HepG2 (cell line): ENCODE data around the gene PHRF1. TPM values are rescaled to one million over a fixed set of nuclear protein-coding genes. Genes with fewer than 3 reads are reported as not detected.

Experiments used
- ATAC-seq: fragments of 200-7000 bp; cut with Tn5 transposase; 3 replicates; pipeline ENCODE4 v1.9.1; 2020; ENCODE audit warnings: mild to moderate bottlenecking, moderate library complexity
- BruUV-seq: library from RNA; stranded (reverse); fragments of 400-500 nt; replicated peaks from 2 replicates; lab custom pipeline; 2021; lab: Mats Ljungman, UMichigan
- CTCF ChIA-PET: fragments of 300-600 bp; formaldehyde crosslinking; extraction: SDS; loops from one replicate; lab custom pipeline; 2021; ENCODE audit warnings: low total read pairs, inconsistent platforms, low intra/inter-chr PET ratio; lab: Yijun Ruan, JAX
- POLR2A ChIA-PET: fragments of 350-600 bp; sonication (Branson Sonifier 250); formaldehyde crosslinking; loops from one replicate; lab custom pipeline; 2020; ENCODE audit warnings: antibody characterized with exemption, inconsistent platforms; lab: Yijun Ruan, JAX
- DNase-seq: peaks from one replicate; pipeline ENCODE4 v3.0.0-alpha.2; 2015; ENCODE audit warnings: low spot score
- FAIRE-seq: peaks from 3 replicates; lab custom pipeline; 2011; peaks lifted over from hg19 to GRCh38; lab: Jason Lieb, UNC
- H2AFZ ChIP-seq: one replicate; pipeline ENCODE4 v1.6.1; 2011; ENCODE audit warnings: low read length, inconsistent platforms
- H3K27ac ChIP-seq: fragments of 300-600 bp; 3 replicates; pipeline ENCODE4 v1.8.0; 2011; ENCODE audit warnings: mixed run types, mild to moderate bottlenecking, mixed read lengths, low read length, inconsistent platforms; ENCODE audit not compliant: insufficient read depth; ENCODE audit errors: extremely low read length
- H3K27me3 ChIP-seq, 2 experiments: fragments of 200-600 bp in 1 of 2; 2 replicates in 1 of 2; 3 replicates in 1 of 2; pipeline versions ENCODE4 v1.6.0 to v1.8.0; 2011; ENCODE audit warnings: low read length in 2 of 2, mild to moderate bottlenecking in 2 of 2, moderate library complexity in 2 of 2, inconsistent platforms in 1 of 2; ENCODE audit not compliant: insufficient read depth in 2 of 2, control insufficient read depth in 1 of 2
- H3K36me3 ChIP-seq, 2 experiments: fragments of 200-600 bp in 1 of 2; replicated peaks in 1 of 2; 2 replicates in 1 of 2; 3 replicates in 1 of 2; pipeline versions ENCODE4 v1.5.1 to v1.8.0; 2011; ENCODE audit warnings: low read length in 2 of 2, inconsistent platforms in 1 of 2; ENCODE audit not compliant: insufficient read depth in 2 of 2, control insufficient read depth in 1 of 2
- H3K4me1 ChIP-seq: 2 replicates; pipeline ENCODE4 v1.5.1; 2012; ENCODE audit warnings: low read length, inconsistent platforms; ENCODE audit not compliant: insufficient read depth
- H3K4me2 ChIP-seq: 2 replicates; pipeline ENCODE4 v1.6.0; 2011; ENCODE audit warnings: low read depth, low read length, inconsistent platforms
- H3K4me3 ChIP-seq, 3 experiments: fragments of 200-600 bp in 1 of 3; sonication (generic), shearing (Covaris generic) in 1 of 3; replicated peaks in 1 of 3; 2 replicates each; pipeline ENCODE4 v1.5.1; 2011 to 2016; ENCODE audit warnings: low read length in 3 of 3, inconsistent platforms in 2 of 3, low read depth in 2 of 3, mild to moderate bottlenecking in 2 of 3, control low read depth in 1 of 3, mixed read lengths in 1 of 3; ENCODE audit not compliant: insufficient read depth in 1 of 3
- H3K79me2 ChIP-seq: one replicate; pipeline ENCODE4 v1.6.1; 2011; ENCODE audit warnings: low read length, inconsistent platforms; ENCODE audit not compliant: insufficient read depth
- H3K9ac ChIP-seq: 2 replicates; pipeline ENCODE4 v1.6.0; 2011; ENCODE audit warnings: mild to moderate bottlenecking, low read depth, low read length, inconsistent platforms; ENCODE audit not compliant: insufficient read depth
- H3K9me3 ChIP-seq: 2 replicates; pipeline ENCODE4 v1.5.1; 2012; ENCODE audit warnings: mild to moderate bottlenecking, low read length
- H4K20me1 ChIP-seq: 2 replicates; pipeline ENCODE4 v1.6.0; 2011; ENCODE audit warnings: inconsistent platforms, mild to moderate bottlenecking, low read length, moderate library complexity; ENCODE audit not compliant: insufficient read depth
- ELF1 ChIP-seq: sonication (generic); formaldehyde crosslinking; IDR thresholded peaks from 2 replicates; pipeline ENCODE4 v1.4.0; 2020; ENCODE audit warnings: missing genetic modification reagents
- FOXJ3 ChIP-seq: sonication (generic); formaldehyde crosslinking; IDR thresholded peaks from 2 replicates; pipeline ENCODE4 v1.4.0; 2020; ENCODE audit warnings: missing genetic modification reagents, mild to moderate bottlenecking, borderline replicate concordance
- MYC ChIP-seq: sonication (generic); formaldehyde crosslinking; IDR thresholded peaks from 2 replicates; pipeline ENCODE4 v1.9.0; 2021; ENCODE audit warnings: missing genetic modification reagents, borderline replicate concordance
- POLR2G ChIP-seq: fragments of 200-400 bp; formaldehyde crosslinking; IDR thresholded peaks from 2 replicates; pipeline ENCODE4 v1.6.1; 2018; ENCODE audit warnings: mild to moderate bottlenecking, low read depth, low read length, moderate library complexity
- RBFOX2 ChIP-seq: fragments of 200-400 bp; formaldehyde crosslinking; IDR thresholded peaks from 2 replicates; pipeline ENCODE4 v1.6.1; 2017; ENCODE audit warnings: low read depth, mild to moderate bottlenecking, low read length
- SOX13 ChIP-seq, 3 experiments: fragments of 450-650 bp in 1 of 3; sonication (generic) in 1 of 3; formaldehyde crosslinking in 1 of 3; IDR thresholded peaks in 2 of 3; conservative IDR thresholded peaks in 1 of 3; 2 replicates each; pipeline versions ENCODE4 v1.5.0 to v1.6.1; 2016 to 2020; ENCODE audit warnings: antibody characterized with exemption in 1 of 3, mild to moderate bottlenecking in 1 of 3, missing compliant biosample characterization in 1 of 3, missing genetic modification reagents in 1 of 3, moderate library complexity in 1 of 3
- ZMYM2 ChIP-seq: sonication (generic); formaldehyde crosslinking; IDR thresholded peaks from 2 replicates; pipeline ENCODE4 v1.8.0; 2022; ENCODE audit warnings: mild to moderate bottlenecking, missing genetic modification reagents
- ZNF446 ChIP-seq: sonication (generic); formaldehyde crosslinking; IDR thresholded peaks from 2 replicates; pipeline ENCODE4 v1.5.0; 2020; ENCODE audit warnings: mild to moderate bottlenecking, missing genetic modification reagents
- ZNF547 ChIP-seq: sonication (generic); formaldehyde crosslinking; IDR thresholded peaks from 2 replicates; pipeline ENCODE4 v1.5.1; 2020; ENCODE audit warnings: mild to moderate bottlenecking, missing genetic modification reagents
- ZNF605 ChIP-seq: sonication (generic); formaldehyde crosslinking; IDR thresholded peaks from 2 replicates; pipeline ENCODE4 v1.8.0; 2022; ENCODE audit warnings: mild to moderate bottlenecking, missing genetic modification reagents
- ZNF782 ChIP-seq: sonication (generic); formaldehyde crosslinking; IDR thresholded peaks from 2 replicates; pipeline ENCODE4 v1.4.0; 2020; ENCODE audit warnings: missing genetic modification reagents, mild to moderate bottlenecking, borderline replicate concordance
- WGBS: methylation state at CpG from one replicate; pipeline ENCODE4 v1.1.6; 2017; ENCODE audit warnings: low lambda C conversion rate; 5-methylcytosine and 5-hydroxymethylcytosine counted together
- in situ Hi-C: cut with HindIII; loops from 2 replicates; pipeline ENCODE4 v1.10.0; 2017; ENCODE audit warnings: low pct_unique_long_range_greater_than_20kb; ENCODE audit not compliant: extremely low pct_ligation_motif_present
- intact Hi-C: fragments of 100-400 bp; cut with micrococcal nuclease; formaldehyde crosslinking; loops from one replicate; pipeline ENCODE4 v1.10.0; 2022; ENCODE audit not compliant: unreplicated experiment
- polyA plus RNA-seq, 8 experiments: library from polyadenylated mRNA; depleted of rRNA in 3 of 8; stranded (reverse) in 7 of 8; unstranded in 1 of 8; fragments of >200 nt; fragmentation: Illumina TruSeq in 4 of 8; extraction: Trizol in 4 of 8; gene quantifications; 2 replicates each; pipeline versions ENCODE4 v1.2.1 to v1.2.3, GENCODE V29; 2011 to 2016; ENCODE audit warnings: low read depth in 4 of 8, missing spikeins in 1 of 8, mixed read lengths in 1 of 8; ENCODE audit not compliant: insufficient read depth in 1 of 8
- total RNA-seq, 5 experiments: library from RNA; depleted of rRNA; stranded (reverse); fragments of >200 nt; fragmentation: Illumina TruSeq; extraction: Trizol; gene quantifications; 2 replicates each; pipeline ENCODE4 v1.2.3, GENCODE V29; 2016; ENCODE audit warnings: low read depth in 1 of 5
- TF ChIP-seq, protein P1 (sequence below), 2 experiments: sonication (generic) in 1 of 2; formaldehyde crosslinking in 1 of 2; IDR thresholded peaks; 2 replicates each; pipeline versions ENCODE4 v1.5.1 to v1.6.1; 2011 to 2020; ENCODE audit warnings: borderline replicate concordance in 1 of 2, low read depth in 1 of 2, low read length in 1 of 2, mild to moderate bottlenecking in 1 of 2, missing genetic modification reagents in 1 of 2, moderate library complexity in 1 of 2
- TF ChIP-seq, protein P2 (sequence below): IDR thresholded peaks from 2 replicates; pipeline ENCODE4 v1.6.1; 2016; ENCODE audit warnings: mild to moderate bottlenecking
- TF ChIP-seq, protein P3 (sequence below): sonication (generic); formaldehyde crosslinking; conservative IDR thresholded peaks from 2 replicates; pipeline ENCODE4 v1.4.0; 2020; ENCODE audit warnings: mild to moderate bottlenecking, missing genetic modification reagents, moderate library complexity

PHRF1 gene
- total and polyA plus RNA-seq, 2 of the 13 experiments (the other 11 are each of a cell fraction or from before 2014, with no cell fraction given) = 8.2 to 16.7 TPM

DNA sequence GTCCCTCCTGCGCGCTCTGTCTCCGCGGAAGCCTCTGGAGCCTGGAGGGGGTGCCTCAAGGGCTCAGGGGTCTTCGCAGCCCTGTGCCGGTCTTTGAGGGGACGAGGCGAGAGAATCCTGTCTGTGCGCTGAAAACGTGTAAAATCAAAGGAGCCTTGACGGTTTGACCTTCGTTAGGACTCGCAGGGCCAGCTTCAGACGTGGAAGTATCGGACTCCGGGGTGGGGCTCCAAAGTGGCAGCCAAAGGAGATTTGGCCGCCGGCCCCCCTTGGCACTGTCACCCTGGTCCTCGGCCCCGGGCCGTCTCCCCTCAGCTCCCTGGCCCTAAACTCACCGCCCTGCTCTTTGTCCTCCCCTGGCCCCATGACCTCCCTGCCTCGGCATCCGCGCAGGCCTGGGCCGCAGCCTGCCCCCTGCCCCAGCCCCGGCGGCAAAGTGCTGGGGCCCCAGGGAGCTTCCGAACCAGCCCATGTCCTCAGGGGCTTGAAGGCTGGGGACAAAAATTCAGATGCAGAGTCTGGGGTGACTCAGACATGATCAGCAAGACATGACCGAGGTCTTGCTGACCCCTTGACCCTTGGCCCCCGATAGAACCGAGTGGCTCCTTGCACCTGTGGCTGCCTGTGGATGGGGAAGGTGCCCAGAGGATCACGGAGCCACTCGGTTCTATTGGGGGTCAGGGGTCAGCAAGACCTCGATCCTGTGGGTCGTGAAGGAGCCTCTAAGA, 6.9 kb upstream of the PHRF1 start:
- WGBS = 3% methylated on average over 6 of the region's 36 CpGs
- Histone ChIP-seq H2AFZ (no peak overlapping the region), H4K20me1 (peaks cover 21% of the 10 kb centered on the region; the same call in 1 of the 2 replicates), H3K79me2 (peaks cover 16% of the 10 kb centered on the region), H3K4me1 (peaks cover 70% of the 10 kb centered on the region), H3K4me2 (peak overlapping the region; percentile 94), H3K27me3 (no peaks in the 10 kb centered on the region; a peak in 2 of 5 replicates), H3K36me3 (no peaks in the 10 kb centered on the region; a peak in 1 of 5 replicates), H3K27ac (peak overlapping the region; percentile 78), H3K9ac (peak overlapping the region; percentile 86), H3K4me3 (peak overlapping the region; percentile 68 to 96 (median 78)), H3K9me3 (no peaks in the 10 kb centered on the region)
- intact Hi-C loops (no loop called here), in situ Hi-C loops (no loop called here)
- CTCF ChIA-PET = no interaction called here
- POLR2A ChIA-PET = interaction anchor here (0.6 to 2.9 kb wide), 9 partner anchors 8 to 250 kb away, joined by 3 to 18 read pairs (median 3); partner anchors contain the start of genes HRAS, LMNTD2 and RNH1
- BruUV-seq = TSS peak; percentile 80
- ATAC-seq (peak; percentile 15), DNase-seq (no peak), FAIRE-seq (no peak)
- TF ChIP-seq MYC (peak; percentile 58; the same call in 1 of the 2 replicates), ZMYM2 (CRISPR knock-in tag) (0 out of 2 replicates have a peak, but pooled peaks have one; percentile 58), ZNF547 (CRISPR knock-in tag) (0 out of 2 replicates have a peak, but pooled peaks have one; percentile 59), SOX13 (IDR thresholded peaks at IDR 0.05) (no peak), SOX13 (CRISPR knock-in tag; conservative IDR thresholded peaks at IDR 0.05 in 1 of 2, IDR thresholded peaks at IDR 0.05 in 1 of 2) (peak in 1 of 2 experiments; percentile 10; a peak in 1 of 4 replicates), ELF1 (CRISPR knock-in tag) (0 out of 2 replicates have a peak, but pooled peaks have one; percentile 20), RBFOX2 (peak; percentile 53), ZNF446 (CRISPR knock-in tag) (no peak), POLR2G (peak; percentile 42), FOXJ3 (CRISPR knock-in tag) (0 out of 2 replicates have a peak, but pooled peaks have one; percentile 13), ZNF782 (CRISPR knock-in tag) (0 out of 2 replicates have a peak, but pooled peaks have one; percentile 58), ZNF605 (CRISPR knock-in tag) (peak; percentile 81; the same call in 1 of the 2 replicates)
- TF ChIP-seq, protein P1, sequence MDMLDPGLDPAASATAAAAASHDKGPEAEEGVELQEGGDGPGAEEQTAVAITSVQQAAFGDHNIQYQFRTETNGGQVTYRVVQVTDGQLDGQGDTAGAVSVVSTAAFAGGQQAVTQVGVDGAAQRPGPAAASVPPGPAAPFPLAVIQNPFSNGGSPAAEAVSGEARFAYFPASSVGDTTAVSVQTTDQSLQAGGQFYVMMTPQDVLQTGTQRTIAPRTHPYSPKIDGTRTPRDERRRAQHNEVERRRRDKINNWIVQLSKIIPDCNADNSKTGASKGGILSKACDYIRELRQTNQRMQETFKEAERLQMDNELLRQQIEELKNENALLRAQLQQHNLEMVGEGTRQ (IDR thresholded peaks at IDR 0.05; ENCODE audit: low read depth, low read length) = no peak
- TF ChIP-seq, protein P1 (CRISPR knock-in tag; IDR thresholded peaks at IDR 0.05; ENCODE audit: borderline replicate concordance) = no peak
- TF ChIP-seq, protein P2, sequence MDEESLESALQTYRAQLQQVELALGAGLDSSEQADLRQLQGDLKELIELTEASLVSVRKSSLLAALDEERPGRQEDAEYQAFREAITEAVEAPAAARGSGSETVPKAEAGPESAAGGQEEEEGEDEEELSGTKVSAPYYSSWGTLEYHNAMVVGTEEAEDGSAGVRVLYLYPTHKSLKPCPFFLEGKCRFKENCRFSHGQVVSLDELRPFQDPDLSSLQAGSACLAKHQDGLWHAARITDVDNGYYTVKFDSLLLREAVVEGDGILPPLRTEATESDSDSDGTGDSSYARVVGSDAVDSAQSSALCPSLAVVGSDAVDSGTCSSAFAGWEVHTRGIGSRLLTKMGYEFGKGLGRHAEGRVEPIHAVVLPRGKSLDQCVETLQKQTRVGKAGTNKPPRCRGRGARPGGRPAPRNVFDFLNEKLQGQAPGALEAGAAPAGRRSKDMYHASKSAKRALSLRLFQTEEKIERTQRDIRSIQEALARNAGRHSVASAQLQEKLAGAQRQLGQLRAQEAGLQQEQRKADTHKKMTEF (CRISPR knock-in tag) = peak; percentile 36; the same call in 1 of the 2 replicates
- TF ChIP-seq, protein P3, sequence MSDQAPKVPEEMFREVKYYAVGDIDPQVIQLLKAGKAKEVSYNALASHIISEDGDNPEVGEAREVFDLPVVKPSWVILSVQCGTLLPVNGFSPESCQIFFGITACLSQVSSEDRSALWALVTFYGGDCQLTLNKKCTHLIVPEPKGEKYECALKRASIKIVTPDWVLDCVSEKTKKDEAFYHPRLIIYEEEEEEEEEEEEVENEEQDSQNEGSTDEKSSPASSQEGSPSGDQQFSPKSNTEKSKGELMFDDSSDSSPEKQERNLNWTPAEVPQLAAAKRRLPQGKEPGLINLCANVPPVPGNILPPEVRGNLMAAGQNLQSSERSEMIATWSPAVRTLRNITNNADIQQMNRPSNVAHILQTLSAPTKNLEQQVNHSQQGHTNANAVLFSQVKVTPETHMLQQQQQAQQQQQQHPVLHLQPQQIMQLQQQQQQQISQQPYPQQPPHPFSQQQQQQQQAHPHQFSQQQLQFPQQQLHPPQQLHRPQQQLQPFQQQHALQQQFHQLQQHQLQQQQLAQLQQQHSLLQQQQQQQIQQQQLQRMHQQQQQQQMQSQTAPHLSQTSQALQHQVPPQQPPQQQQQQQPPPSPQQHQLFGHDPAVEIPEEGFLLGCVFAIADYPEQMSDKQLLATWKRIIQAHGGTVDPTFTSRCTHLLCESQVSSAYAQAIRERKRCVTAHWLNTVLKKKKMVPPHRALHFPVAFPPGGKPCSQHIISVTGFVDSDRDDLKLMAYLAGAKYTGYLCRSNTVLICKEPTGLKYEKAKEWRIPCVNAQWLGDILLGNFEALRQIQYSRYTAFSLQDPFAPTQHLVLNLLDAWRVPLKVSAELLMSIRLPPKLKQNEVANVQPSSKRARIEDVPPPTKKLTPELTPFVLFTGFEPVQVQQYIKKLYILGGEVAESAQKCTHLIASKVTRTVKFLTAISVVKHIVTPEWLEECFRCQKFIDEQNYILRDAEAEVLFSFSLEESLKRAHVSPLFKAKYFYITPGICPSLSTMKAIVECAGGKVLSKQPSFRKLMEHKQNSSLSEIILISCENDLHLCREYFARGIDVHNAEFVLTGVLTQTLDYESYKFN (CRISPR knock-in tag) = peak; percentile 36
